UCSD-AML1 (cell line): Measurements from ENCODE around the gene CACNA1C.
A peak's percentile ranks its signal among the peaks of the same experiment; 100 is the strongest.

Experiments
- DNase-seq: peaks from one replicate; lab custom pipeline; 2025; ENCODE audit not compliant: unreplicated experiment; lab: John Stamatoyannopoulos, UW

Gene CACNA1C

DNA sequence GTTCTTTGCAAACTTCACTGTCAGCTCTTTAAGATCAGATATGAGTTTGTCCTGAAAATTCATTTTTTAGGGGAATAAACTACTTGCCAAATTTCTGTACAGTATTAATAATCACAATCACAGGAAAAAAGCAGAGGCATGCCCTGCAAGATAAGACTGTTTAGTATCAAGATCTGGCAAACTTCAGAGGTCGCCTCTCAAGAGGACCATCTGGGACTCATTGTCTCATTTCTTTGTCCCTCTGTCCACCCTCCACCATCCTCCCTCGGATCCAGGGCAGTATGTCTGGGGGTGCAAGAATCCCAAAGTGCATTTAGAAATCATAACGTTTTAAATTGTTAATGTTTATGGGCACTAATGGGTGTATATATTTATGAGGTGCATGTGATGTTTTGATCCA is 509.6 kb downstream of the CACNA1C start:
- DNase-seq = no peak

DNA sequence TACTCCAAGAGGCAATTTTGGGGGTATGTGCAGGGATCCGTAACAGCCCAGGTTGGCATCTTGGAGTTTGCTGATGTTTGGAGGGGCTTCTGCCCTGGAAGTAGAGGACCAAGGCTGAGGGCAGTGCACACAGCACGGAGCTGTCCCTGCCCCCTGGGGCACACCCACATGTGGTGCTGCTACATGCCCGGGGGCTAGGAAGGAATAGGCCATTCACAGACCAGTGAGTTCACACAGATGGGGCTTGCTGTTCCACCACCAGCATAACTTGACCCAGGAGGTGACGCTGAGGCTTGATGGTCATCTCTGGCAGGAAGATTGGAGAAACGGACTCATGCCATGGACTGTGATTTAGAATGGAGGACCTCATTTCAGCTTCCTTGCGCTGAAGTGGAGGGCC is 510.9 kb downstream of the CACNA1C start:
- DNase-seq = no peak

DNA sequence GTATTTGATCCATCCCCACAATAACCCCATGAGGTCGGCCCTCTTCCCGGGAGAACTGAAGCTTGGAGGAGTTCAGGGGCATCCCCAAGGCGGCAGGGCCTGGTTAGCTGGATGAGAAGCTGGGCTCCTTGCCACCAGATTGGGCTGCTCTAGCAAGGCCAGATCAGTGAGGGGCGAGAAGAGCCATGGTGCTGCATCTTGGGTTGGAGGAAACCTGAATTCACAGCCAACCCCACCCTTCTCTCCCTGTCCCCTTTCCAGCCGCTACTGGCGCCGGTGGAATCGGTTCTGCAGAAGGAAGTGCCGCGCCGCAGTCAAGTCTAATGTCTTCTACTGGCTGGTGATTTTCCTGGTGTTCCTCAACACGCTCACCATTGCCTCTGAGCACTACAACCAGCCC is 513.4 kb downstream of the CACNA1C start:
- no peak for DNase-seq

DNA sequence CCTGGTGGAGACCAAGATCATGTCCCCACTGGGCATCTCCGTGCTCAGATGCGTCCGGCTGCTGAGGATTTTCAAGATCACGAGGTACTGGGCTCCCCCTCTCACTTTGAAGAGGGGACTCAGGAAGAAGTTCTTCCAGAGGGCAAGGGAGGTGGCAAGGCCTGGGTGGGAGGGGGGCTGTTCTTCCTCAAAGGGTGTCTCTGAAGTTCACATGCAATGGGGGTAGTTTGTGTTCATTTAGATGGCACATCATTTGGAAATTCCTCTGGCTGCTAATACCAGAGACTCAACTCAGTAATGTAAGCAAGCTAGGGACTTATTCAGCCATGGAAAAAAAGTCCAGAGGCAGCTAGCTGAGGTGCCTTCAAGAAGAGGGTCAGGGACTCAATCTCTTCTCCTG is 514.9 kb downstream of the CACNA1C start:
- DNase-seq = no peak

DNA sequence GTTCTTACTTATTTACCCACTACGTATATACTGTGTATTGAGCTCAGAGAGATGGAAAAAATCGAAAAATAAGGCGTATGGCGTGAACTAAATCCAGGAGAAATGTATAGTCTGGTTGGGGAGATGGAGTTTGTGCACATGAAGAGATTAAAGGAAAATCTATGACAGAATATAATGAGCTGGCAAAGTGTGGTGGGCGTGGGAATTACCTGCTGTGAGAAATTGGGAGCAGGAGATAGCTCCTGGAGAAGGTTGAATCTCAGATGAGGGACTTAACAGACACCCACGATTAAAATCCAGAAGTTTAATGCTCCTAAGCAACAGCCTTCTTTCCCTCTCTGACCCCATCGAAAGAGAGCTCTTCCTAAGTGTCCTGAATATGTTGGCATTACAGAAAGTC is 517.8 kb downstream of the CACNA1C start:
- no peak for DNase-seq

DNA sequence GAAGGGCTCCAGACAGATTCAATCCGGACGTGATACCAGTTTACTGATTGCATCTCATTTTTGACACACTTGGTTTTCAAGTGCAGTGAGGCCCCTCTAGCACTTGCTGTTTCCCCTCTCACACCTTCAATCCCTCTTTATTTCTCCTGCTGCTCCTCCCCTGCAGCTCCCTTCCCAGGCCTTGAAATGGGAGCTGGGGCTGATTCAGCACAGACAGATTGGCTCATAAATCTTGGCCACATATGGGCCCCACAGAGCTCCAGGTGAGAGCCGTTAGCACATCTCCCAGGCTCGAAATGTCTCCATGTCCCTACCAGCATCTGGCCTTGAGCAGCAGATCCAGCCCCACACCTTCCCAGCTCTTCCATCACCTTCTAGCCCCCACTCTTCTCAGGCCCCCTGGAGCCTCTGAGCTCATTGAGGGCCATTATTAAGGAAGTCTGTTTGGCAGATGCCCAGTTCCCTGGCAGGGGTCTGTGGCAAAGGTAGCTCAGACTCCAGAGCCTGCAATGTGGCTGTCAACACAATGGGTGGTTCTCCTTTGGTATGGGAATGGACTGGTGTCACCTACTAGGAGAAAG is 521.7 kb downstream of the CACNA1C start:
- no peak for DNase-seq

DNA sequence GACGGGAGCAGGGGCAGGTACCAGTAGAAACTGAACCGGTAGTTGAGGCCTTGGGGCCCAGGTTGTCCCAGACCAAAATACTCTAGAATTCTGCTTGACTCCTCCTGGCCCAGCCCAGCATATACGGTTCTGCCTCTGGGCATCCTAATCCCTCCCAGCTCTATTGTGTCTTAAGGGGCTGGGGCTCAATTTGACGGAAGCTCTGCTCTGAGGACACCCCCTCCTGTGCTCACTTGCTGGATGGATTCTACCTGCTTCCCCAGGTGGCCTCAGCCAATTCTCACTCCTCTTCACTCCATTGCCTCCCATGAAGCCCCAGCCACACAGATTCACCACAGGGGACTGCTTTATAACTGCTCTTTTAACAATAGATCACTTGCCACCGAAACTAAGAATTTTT is 522.5 kb downstream of the CACNA1C start:
- no peak for DNase-seq

DNA sequence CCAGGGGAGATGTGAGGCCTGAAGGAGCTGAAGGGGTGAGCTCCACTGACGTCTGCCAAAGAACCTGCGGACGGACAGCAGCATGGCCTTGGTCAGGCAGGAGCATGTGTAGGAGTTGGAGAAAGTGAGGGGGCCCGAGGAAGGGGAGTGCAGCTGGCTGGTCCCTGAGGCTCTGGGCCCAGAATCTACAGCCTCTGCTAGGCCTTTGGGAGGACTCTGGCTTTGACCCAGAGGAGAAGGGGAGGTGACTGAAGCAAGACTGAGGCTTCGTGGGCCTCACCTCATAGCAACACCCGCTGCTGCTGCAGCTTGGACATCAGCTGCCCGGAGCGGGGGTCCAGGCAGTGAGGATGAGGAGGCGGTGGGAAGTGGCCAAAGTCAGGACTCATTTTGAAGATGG is 525.4 kb downstream of the CACNA1C start:
- no peak for DNase-seq

DNA sequence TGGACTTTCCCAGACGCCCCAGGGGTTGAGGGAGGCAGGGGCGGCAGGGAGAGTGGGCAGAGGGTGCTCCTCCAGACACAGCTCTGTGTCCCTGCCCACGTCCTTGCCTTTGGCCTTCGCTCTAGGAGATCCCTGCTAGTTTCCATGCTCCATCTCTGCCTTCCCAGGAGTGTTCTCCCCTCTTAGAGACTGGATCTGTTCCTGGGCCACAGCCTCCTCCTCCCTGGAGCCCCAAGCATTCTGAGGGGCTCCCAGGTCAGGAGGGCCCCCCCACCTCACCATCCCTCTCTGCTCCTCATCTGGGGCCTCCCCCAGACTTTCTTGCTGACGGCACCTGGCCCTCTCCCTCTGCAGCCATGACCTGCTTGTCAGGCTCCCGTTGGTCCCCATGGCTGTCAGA is 526.0 kb downstream of the CACNA1C start:
- DNase-seq = no peak

DNA sequence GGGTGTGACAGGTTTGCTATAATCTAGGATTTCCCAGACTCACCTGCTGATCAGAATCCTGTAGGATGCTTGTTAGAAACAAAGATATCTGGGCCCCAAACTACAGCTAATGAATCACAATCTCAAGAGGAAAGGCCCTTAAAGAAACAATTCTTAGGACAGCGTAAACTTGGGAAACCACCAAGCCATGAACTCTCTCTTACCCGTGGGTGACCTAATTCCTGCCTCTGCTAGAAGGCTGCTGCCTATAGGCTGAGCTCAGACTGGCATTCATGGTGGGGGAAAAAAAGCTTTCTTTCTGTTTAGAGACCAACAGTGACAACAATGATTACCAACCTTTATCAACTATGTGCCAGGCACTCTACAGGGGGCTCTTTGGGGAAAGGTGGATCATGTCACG is 528.0 kb downstream of the CACNA1C start:
- DNase-seq = no peak

DNA sequence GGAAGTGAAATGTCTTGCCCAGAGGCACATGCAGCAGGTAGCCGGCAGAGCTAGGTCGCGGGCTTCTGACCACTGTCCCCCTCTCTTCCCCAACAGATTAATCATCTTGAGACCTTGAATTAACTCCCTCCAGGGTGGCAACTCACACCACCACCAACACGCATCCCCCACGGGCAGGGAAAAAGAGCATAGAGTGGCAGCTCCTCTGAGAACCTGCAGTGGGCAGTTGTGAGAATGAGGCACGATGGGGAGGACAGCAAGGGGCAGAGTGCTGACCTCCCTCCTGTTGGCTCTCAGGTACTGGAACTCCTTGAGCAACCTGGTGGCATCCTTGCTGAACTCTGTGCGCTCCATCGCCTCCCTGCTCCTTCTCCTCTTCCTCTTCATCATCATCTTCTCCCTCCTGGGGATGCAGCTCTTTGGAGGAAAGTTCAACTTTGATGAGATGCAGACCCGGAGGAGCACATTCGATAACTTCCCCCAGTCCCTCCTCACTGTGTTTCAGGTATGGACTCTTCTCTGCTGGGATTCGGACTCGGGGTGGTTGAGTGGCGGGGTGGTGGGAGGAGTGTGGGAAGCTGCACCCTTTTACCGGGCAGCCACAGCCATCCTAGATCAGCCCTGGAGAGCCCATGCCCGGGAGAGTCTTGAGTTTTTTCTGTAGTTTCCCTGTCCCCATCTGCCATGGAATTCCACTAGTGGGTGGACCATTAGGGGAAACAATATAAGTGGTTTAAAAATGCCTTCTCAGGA is 528.7 kb downstream of the CACNA1C start:
- no peak for DNase-seq

DNA sequence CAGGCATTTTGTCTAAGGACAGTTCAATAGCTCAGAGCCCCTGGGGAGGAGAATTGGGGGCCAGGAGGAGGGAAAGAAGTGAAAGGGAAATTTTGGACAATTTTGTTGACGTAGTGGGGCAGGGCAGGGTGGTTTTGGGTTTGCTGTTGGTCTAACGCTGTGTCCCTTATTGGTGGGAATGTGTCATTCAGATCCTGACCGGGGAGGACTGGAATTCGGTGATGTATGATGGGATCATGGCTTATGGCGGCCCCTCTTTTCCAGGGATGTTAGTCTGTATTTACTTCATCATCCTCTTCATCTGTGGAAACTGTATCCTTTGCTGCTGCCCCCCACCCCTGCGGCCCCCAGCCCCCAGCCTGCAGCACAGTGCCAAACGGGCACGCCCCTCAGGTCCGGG is 529.8 kb downstream of the CACNA1C start:
- no peak for DNase-seq

DNA sequence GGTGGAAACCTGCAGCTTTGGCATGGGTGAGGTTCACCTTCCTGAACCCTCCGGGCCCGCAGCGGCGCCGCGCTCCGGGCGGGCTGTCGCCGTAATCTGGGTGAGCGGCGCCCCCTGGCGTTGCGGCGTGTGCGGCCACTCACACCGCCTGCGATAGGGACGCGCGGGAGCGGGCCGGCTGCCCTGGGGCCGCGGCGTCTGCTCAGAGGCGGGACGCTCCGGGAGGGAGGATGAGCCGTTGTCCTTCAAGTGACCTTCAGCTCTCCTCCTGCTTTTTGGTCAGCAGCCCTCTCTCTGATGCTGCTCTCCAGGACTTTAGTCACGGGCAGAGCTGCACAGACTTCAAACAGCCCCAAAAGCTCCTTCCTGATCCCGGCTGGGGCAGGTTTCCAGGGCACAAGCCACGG is 530.3 kb downstream of the CACNA1C start:
- peak; percentile 79 for DNase-seq

DNA sequence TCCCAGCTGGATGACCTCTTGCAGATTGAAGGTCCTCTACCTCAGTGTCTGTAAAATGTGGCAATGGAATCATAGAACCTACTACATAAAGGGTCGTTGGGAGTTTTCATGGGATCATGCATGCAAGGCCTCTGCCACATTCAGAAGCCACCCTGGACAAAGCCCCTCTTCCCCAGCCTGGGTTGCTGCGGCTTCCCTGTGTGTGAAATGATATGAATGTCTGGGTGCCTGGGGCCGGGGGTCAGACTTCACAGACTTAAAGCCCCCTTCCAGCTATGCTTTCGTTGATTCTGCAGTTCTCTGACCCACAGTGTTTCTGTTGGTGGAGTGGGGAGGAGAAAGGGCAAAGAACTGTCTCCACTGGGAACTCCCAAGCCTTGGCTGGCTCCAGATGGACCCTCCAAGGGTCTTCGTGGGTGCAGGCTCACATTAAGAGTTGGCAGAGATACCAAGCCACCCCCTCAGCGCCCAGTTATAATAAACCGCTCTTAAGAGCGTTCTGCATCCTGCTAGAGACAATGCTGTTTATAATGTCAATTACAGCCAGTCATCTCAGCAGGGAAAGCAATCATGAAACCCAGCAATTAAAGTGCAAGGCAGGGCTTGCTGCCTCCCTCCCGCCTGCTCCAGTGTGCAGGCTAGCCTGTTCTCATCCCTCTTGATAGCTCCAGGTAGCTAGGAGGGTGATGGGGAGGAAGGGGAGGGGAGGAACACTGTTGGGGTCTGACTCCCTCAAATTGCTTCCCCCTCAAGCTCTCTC is 531.0 kb downstream of the CACNA1C start:
- no peak for DNase-seq

DNA sequence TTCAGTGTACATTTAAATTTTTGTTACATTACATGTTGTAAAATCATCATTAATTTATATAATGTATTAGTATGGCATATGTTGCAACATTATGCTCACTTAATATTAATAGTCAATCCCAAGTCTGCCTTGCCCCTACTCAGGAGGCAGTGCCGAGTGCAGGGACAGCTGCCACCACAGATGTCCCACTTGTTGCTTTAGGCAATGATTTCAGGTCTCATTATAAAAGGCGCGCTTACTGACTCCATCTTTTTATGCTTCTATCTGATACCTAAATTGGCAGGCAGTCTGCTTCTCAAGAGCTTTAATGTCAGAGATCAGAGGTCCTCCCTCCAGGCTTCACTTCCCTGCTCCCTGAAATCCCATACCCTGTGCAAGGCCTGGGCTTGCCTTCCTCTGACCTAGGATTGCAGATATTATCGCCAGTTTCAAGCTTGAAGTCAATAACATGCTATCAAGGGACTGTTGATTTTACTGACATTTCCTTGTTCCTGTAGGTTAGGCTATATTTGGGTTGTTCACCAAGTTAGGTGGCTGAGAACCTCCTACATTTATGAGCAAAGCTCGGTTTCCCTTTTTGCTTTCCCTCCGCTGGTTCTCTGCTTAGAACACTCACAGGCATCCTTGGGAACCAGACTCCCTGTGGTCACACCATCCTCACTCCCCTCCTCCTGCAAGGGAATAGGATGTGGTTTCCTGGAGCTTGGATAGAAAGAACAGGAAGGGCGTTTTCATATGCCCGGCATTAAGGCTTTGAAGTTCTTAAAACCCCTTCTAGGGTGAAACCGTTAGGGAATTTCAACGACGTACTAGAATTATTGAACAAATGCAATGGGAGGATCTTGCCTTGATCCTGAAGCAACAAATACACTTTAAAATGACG is 533.6 kb downstream of the CACNA1C start:
- DNase-seq = peak; percentile 35

DNA sequence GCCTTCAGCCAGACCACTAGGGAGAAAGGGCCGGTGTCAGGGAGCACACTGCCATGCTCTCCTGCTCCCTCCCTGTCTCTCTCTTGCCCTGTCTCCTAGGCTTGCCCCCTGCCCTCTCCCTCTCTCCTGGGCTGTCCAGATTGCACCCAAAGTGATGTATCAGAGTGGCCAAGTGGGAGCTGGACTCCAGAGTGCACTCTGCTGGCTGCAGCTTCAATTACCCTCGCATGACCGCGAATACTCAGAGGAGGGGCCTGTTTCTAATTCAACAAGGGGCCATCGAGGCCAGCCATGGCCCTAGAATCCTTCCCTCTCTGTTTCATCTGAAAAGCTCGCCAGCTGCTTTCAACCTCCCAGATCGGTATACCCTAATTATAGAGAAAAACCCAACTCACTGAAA is 535.6 kb downstream of the CACNA1C start:
- no peak for DNase-seq

DNA sequence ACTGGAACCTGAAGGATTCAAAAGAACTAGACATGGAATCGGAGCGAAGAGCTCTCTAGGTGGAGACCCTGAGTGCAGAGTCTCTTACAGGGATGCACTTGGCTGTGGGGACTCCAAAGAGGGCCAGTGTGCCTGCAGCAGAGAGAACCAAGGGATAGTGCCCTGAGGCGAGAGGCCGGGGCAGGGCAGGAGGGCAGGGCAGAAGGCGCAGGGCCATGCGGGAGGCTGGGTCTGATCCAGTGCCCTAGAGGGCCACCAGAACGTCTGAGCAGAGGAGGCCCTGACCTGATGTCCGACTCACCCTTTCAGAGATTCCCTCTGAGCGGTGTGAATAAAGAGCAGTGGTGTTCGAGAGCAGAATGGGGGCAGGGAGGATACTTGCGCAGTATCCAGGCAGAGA is 536.6 kb downstream of the CACNA1C start:
- DNase-seq = no peak

DNA sequence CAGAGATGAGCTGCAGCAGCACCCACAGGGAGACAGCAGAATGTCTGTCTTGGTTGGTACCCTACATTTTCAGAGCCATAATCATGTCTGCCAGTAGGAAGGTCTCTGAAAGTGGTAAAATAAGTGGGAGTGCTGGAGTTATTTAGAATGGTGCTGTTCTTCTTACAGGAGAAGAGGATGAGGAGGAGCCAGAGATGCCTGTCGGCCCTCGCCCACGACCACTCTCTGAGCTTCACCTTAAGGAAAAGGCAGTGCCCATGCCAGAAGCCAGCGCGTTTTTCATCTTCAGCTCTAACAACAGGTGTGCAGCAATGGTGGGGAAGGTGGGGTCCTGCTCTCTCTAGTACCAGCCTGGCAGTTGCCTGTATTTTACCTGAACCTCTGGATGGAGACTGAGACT is 540.3 kb downstream of the CACNA1C start:
- DNase-seq = no peak

DNA sequence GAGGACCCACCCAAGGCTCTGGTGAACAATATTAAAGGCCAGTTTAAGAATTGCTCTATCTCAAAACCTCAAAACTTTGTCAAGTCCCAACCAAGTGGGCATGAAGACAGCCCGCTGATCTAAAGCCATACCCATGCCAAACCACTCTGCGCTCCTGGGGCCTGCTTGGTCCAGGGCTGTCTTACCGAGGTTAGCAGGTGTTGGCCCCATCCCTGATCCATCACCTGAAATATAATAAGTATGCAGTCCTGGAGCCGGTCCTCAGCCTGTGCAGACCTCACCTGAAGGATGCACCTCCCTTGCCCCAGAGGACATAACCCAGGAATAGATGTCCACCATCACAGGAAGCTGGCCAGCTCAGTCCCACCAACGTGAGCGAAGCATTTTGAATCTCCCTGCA is 543.7 kb downstream of the CACNA1C start:
- DNase-seq = no peak

DNA sequence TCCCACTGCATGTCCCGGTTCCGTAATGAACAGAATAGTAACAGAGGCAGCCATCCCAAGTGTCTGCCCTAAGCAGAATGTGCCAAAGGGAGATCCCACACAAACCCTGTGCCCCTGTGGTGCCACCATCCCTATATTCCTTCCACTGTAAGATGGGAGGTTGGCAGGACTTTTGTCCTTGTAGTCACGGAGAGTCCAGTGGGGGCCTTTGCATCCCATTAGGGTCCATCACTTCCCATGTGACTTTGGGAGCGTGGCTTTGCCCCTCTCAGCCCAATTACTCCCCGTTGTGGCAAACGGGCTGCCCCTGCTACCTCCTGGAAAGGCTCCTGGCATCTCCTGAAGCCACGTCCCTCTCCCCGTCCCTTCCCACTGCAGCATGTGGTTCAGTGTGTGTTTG is 552.5 kb downstream of the CACNA1C start:
- DNase-seq = no peak

DNA sequence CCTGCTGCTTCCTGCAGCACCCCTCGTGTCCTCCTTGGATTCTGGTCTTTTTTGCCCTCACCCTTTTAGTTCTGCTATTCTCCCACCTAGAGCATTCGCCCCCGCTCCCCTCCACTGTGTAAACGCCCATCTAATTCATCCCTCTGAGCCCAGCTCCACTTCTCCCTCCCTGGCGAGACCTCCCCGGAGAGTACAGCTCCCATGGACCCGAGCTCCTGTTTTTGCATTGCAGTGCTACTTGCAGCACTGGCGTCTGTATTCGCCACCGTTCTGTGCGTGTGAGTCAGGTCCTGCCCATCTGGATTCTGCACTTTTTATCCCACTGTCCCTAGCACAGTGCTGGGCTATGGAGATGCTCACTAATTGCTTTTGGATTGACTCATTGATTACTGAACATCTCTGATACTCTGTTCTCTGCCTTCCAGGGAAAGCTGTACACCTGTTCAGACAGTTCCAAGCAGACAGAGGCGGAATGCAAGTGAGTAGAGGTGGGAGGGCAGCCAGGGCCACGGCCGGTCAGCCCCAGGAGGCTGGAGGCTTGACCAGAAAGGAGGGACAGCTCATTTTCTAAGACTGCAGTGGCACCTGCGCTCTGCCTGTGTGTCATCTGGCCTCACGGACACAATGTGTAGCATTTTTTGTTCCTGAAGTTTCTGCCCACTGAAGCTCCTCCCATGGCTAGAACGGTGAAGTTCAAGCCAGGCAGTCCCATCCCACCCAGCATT is 553.6 kb downstream of the CACNA1C start:
- DNase-seq = no peak
